Liver (tissue), 9 donors: ENCODE measurements around the gene FOXC2. TPM values are rescaled to one million over a fixed set of nuclear protein-coding genes. Genes with fewer than 3 reads are reported as not detected.

Source experiments
- DNase-seq: peaks from one replicate; pipeline ENCODE4 v3.0.0-alpha.2; 2017; ENCODE audit warnings: low spot score
- H3K27ac ChIP-seq, 2 donors: one replicate each; pipeline ENCODE4 v1.7.0; 2013; ENCODE audit warnings: inconsistent platforms in 2 of 2, low read length in 2 of 2, control low read depth in 1 of 2, low read depth in 1 of 2, mild to moderate bottlenecking in 1 of 2
- H3K27me3 ChIP-seq, 4 donors: one replicate each; pipeline versions ENCODE4 v1.6.1 to v1.7.0; 2013; ENCODE audit warnings: low read length in 3 of 4, inconsistent platforms in 1 of 4, mild to moderate bottlenecking in 1 of 4, moderate library complexity in 1 of 4; ENCODE audit not compliant: control insufficient read depth in 4 of 4, insufficient read depth in 4 of 4
- H3K36me3 ChIP-seq, 4 donors: one replicate each; pipeline versions ENCODE4 v1.6.1 to v1.7.0; 2013; ENCODE audit warnings: low read length in 3 of 4, mild to moderate bottlenecking in 3 of 4, low read depth in 1 of 4, moderate library complexity in 1 of 4; ENCODE audit not compliant: control insufficient read depth in 4 of 4, insufficient read depth in 3 of 4
- H3K4me1 ChIP-seq, 4 donors: one replicate each; pipeline versions ENCODE4 v1.6.1 to v1.7.0; 2013; ENCODE audit warnings: low read length in 3 of 4, mild to moderate bottlenecking in 3 of 4, moderate library complexity in 1 of 4; ENCODE audit not compliant: control insufficient read depth in 4 of 4, insufficient read depth in 4 of 4
- H3K4me3 ChIP-seq, 3 donors: one replicate each; pipeline versions ENCODE4 v1.6.1 to v1.7.0; 2013; ENCODE audit warnings: low read length in 3 of 3, control low read depth in 1 of 3, low read depth in 1 of 3, mild to moderate bottlenecking in 1 of 3
- H3K9ac ChIP-seq, 2 donors: one replicate each; pipeline ENCODE4 v1.7.0; 2013; ENCODE audit warnings: low read length in 2 of 2, mild to moderate bottlenecking in 2 of 2, moderate library complexity in 2 of 2, control low read depth in 1 of 2, low read depth in 1 of 2
- H3K9me3 ChIP-seq, 4 donors: one replicate each; pipeline versions ENCODE4 v1.6.1 to v1.7.0; 2013; ENCODE audit warnings: low read length in 3 of 4; ENCODE audit not compliant: control insufficient read depth in 4 of 4
- ATF3 ChIP-seq: IDR thresholded peaks from 2 replicates; pipeline ENCODE4 v1.6.1; 2016; ENCODE audit warnings: antibody characterized with exemption
- CTCF ChIP-seq: fragments of 150-350 bp; IDR thresholded peaks from 2 replicates; pipeline ENCODE4 v1.5.1; 2017; ENCODE audit warnings: improper control_type of control experiment, low read depth, low read length; ENCODE audit not compliant: missing input control
- EGR1 ChIP-seq, 2 donors: IDR thresholded peaks; 2 replicates each; pipeline ENCODE4 v1.6.1; 2016 to 2018; ENCODE audit warnings: antibody characterized with exemption in 2 of 2, low read depth in 2 of 2
- FOXA1 ChIP-seq: IDR thresholded peaks from 2 replicates; pipeline ENCODE4 v1.6.1; 2016; ENCODE audit warnings: antibody characterized with exemption
- FOXA2 ChIP-seq: IDR thresholded peaks from 2 replicates; pipeline ENCODE4 v1.6.1; 2016; ENCODE audit warnings: antibody characterized with exemption
- GABPA ChIP-seq, 2 donors: IDR thresholded peaks in 1 of 2; conservative IDR thresholded peaks in 1 of 2; 2 replicates each; pipeline ENCODE4 v1.6.1; 2016; ENCODE audit warnings: antibody characterized with exemption in 2 of 2, mild to moderate bottlenecking in 1 of 2, moderate library complexity in 1 of 2
- HNF4A ChIP-seq, 2 donors: conservative IDR thresholded peaks; 2 replicates each; pipeline ENCODE4 v1.6.1; 2016; ENCODE audit warnings: antibody characterized with exemption in 2 of 2, mild to moderate bottlenecking in 2 of 2
- HNF4G ChIP-seq: IDR thresholded peaks from 2 replicates; pipeline ENCODE4 v1.6.1; 2016; ENCODE audit warnings: antibody characterized with exemption
- JUND ChIP-seq, 2 donors: IDR thresholded peaks; 2 replicates each; pipeline ENCODE4 v1.6.1; 2016; ENCODE audit warnings: antibody characterized with exemption in 2 of 2
- MAX ChIP-seq: IDR thresholded peaks from 2 replicates; pipeline ENCODE4 v1.6.1; 2016; ENCODE audit warnings: antibody characterized with exemption
- NR2F2 ChIP-seq: IDR thresholded peaks from 2 replicates; pipeline ENCODE4 v1.6.1; 2016; ENCODE audit warnings: antibody characterized with exemption
- RAD21 ChIP-seq, 2 donors: IDR thresholded peaks; 2 replicates each; pipeline ENCODE4 v1.6.1; 2016; ENCODE audit warnings: antibody characterized with exemption in 2 of 2, mild to moderate bottlenecking in 2 of 2
- REST ChIP-seq: IDR thresholded peaks from 2 replicates; pipeline ENCODE4 v1.6.1; 2016; ENCODE audit warnings: antibody characterized with exemption, mild to moderate bottlenecking
- RXRA ChIP-seq, 2 donors: IDR thresholded peaks; 2 replicates each; pipeline ENCODE4 v1.6.1; 2017 to 2018; ENCODE audit warnings: antibody characterized with exemption in 2 of 2, mild to moderate bottlenecking in 1 of 2
- SP1 ChIP-seq: IDR thresholded peaks from 2 replicates; pipeline ENCODE4 v1.6.1; 2018; ENCODE audit warnings: antibody characterized with exemption, mild to moderate bottlenecking
- TAF1 ChIP-seq: conservative IDR thresholded peaks from 2 replicates; pipeline ENCODE4 v1.6.1; 2016; ENCODE audit warnings: antibody characterized with exemption, mild to moderate bottlenecking
- YY1 ChIP-seq: IDR thresholded peaks from 2 replicates; pipeline ENCODE4 v1.6.1; 2016; ENCODE audit warnings: antibody characterized with exemption, mild to moderate bottlenecking
- ZBTB33 ChIP-seq: IDR thresholded peaks from 2 replicates; pipeline ENCODE4 v1.6.1; 2016; ENCODE audit warnings: antibody characterized with exemption
- WGBS: extraction: QIAGEN DNeasy Blood & Tissue Kit; methylation state at CpG from one replicate; pipeline ENCODE4 v1.1.7; 2013; 5-methylcytosine and 5-hydroxymethylcytosine counted together
- polyA plus RNA-seq, 2 donors: library from polyadenylated mRNA; stranded (reverse) in 1 of 2; unstranded in 1 of 2; fragments of 200-250 nt in 1 of 2; fragments of >200 nt in 1 of 2; fragmentation: Nextera tagmentation in 1 of 2; extraction: Ambion mirVana in 1 of 2; gene quantifications; one replicate each; pipeline versions ENCODE4 v1.2.1 to v1.2.3, GENCODE V29; 2013 to 2015
- total RNA-seq, 2 donors: library from RNA; depleted of rRNA; stranded (reverse); fragments of >200 nt; gene quantifications; one replicate each; pipeline ENCODE4 v1.2.3, GENCODE V29; 2014
- donor health status: healthy.
- donor health status: healthy.
- donor health status: healthy.
- donor health status: healthy.
- donor health status: healthy.

The FOXC2 gene
- total and polyA plus RNA-seq, 4 donors, result 0.03 to 0.09 (median 0.08) TPM; not detected in 1

- 36% methylated on average over 12 of the region's 12 CpGs for WGBS
- TF ChIP-seq HNF4A (conservative IDR thresholded peaks at IDR 0.05), result no peak
- TF ChIP-seq MAX, result no peak
- TF ChIP-seq FOXA1, result no peak
- TF ChIP-seq ATF3, result no peak
- TF ChIP-seq SP1, result no peak
- TF ChIP-seq ZBTB33, result no peak
- TF ChIP-seq JUND (IDR thresholded peaks at IDR 0.05), result no peak
- TF ChIP-seq GABPA (IDR thresholded peaks at IDR 0.05 in 1 of 2, conservative IDR thresholded peaks at IDR 0.05 in 1 of 2), result no peak
- TF ChIP-seq HNF4G, result no peak
- TF ChIP-seq REST, result no peak
- no peak for TF ChIP-seq RAD21 (IDR thresholded peaks at IDR 0.05)
- no peak for TF ChIP-seq CTCF
- TF ChIP-seq NR2F2, result no peak
- TF ChIP-seq RXRA (IDR thresholded peaks at IDR 0.05), result no peak
- TF ChIP-seq EGR1 (IDR thresholded peaks at IDR 0.05; ENCODE audit: low read depth in 2 of 2), result no peak
- TF ChIP-seq YY1, result no peak
- no peak for TF ChIP-seq FOXA2
- no peak for TF ChIP-seq TAF1
- H3K9me3 ChIP-seq, result no peaks in the 10 kb centered on the region
- H3K27me3 ChIP-seq, result peaks cover 2 to 39% (median 20%) of the 10 kb centered on the region in 4 donors
- no peak overlapping the region for H3K4me3 ChIP-seq
- H3K36me3 ChIP-seq, result no peaks in the 10 kb centered on the region
- DNase-seq, result no peak
- H3K27ac ChIP-seq, result no peak overlapping the region
- H3K4me1 ChIP-seq, result peaks cover 0 to 3% (median 3%) of the 10 kb centered on the region in 4 donors
- H3K9ac ChIP-seq, result no peak overlapping the region
Measured at GRCh38 chr16:86572041-86572521, 5.5 kb downstream of the FOXC2 start.
